Right lobe of liver (tissue), 6 donors: ENCODE results near the gene ZDHHC14. TPM values are rescaled to one million over a fixed set of nuclear protein-coding genes. Genes with fewer than 3 reads are reported as not detected.

Experiments used
- ATAC-seq, 4 donors: fragments of 200-7000 bp; cut with Tn5 transposase; one replicate each; pipeline ENCODE4 v1.9.1; 2020; ENCODE audit warnings: mild to moderate bottlenecking in 4 of 4, moderate library complexity in 4 of 4
- DNase-seq, 3 donors: peaks; one replicate each; pipeline ENCODE4 v3.0.0-alpha.2; 2020
- H3K27ac ChIP-seq, 3 donors: fragments of 200-600 bp; one replicate each; pipeline ENCODE4 v1.8.0; 2022
- H3K27me3 ChIP-seq, 2 donors: fragments of 200-600 bp; one replicate each; pipeline ENCODE4 v1.8.0; 2022
- H3K36me3 ChIP-seq, 4 donors: fragments of 200-600 bp; sonication (generic) in 1 of 4; one replicate each; pipeline versions ENCODE4 v1.5.1 to v1.8.0; 2017 to 2022; ENCODE audit warnings: control low read depth in 1 of 4
- H3K4me1 ChIP-seq, 4 donors: fragments of 200-600 bp; sonication (generic) in 1 of 4; one replicate each; pipeline versions ENCODE4 v1.5.1 to v1.8.0; 2017 to 2022; ENCODE audit warnings: control low read depth in 1 of 4
- H3K4me3 ChIP-seq, 3 donors: fragments of 200-600 bp; one replicate each; pipeline ENCODE4 v1.8.0; 2022
- H3K9me3 ChIP-seq, 4 donors: fragments of 200-600 bp; sonication (generic) in 1 of 4; one replicate each; pipeline versions ENCODE4 v1.5.1 to v1.8.0; 2017 to 2022; ENCODE audit warnings: control low read depth in 1 of 4
- POLR2A ChIP-seq: fragments of 450-650 bp; IDR thresholded peaks from one replicate; pipeline ENCODE4 v1.6.1; 2017; ENCODE audit warnings: antibody characterized with exemption, mild to moderate bottlenecking
- WGBS: methylation state at CpG from one replicate; pipeline ENCODE4 v1.1.6; 2018; ENCODE audit warnings: low coverage, low lambda C conversion rate; ENCODE audit not compliant: insufficient coverage; ENCODE audit errors: missing lambda C conversion rate; 5-methylcytosine and 5-hydroxymethylcytosine counted together
- intact Hi-C, 2 donors: fragments of 100-400 bp; cut with DNase I; formaldehyde crosslinking; loops; one replicate each; pipeline versions ENCODE4 v1.11.2 to v1.14.1; 2022
- total RNA-seq, 6 experiments: library from RNA; depleted of rRNA in 2 of 6; stranded (reverse); fragments of >200 nt in 2 of 6; fragmentation: NEBNext Ultra II Directional in 3 of 6; extraction: Animal tissue kit (Norgen Biotek cat#: 25700) in 3 of 6; gene quantifications; one replicate each; pipeline versions ENCODE4 v1.1.0 to v1.2.4, GENCODE V29; 2016 to 2023
- TF ChIP-seq, protein P1 (sequence below), 4 donors: fragments of 200-600 bp in 3 of 4; fragments of 450-650 bp in 1 of 4; IDR thresholded peaks; one replicate each; pipeline versions ENCODE4 v1.5.1 to v1.8.0; 2016 to 2022; ENCODE audit warnings: antibody characterized with exemption in 4 of 4, mild to moderate bottlenecking in 2 of 4
- donor health status: DM: no; HTN: yes; CAD: no.
- donor health status: DM: no; HTN: no; CAD: no.
- donor health status: DM: no; HTN: no; CAD: no.
- donor health status: DM: no; HTN: yes; CAD: no.
- donor health status: DM: no; HTN: yes; CAD: no.

ZDHHC14 gene
- total RNA-seq, 6 experiments from 2014 or later: 7.3 to 13.0 (median 10.3) TPM

DNA sequence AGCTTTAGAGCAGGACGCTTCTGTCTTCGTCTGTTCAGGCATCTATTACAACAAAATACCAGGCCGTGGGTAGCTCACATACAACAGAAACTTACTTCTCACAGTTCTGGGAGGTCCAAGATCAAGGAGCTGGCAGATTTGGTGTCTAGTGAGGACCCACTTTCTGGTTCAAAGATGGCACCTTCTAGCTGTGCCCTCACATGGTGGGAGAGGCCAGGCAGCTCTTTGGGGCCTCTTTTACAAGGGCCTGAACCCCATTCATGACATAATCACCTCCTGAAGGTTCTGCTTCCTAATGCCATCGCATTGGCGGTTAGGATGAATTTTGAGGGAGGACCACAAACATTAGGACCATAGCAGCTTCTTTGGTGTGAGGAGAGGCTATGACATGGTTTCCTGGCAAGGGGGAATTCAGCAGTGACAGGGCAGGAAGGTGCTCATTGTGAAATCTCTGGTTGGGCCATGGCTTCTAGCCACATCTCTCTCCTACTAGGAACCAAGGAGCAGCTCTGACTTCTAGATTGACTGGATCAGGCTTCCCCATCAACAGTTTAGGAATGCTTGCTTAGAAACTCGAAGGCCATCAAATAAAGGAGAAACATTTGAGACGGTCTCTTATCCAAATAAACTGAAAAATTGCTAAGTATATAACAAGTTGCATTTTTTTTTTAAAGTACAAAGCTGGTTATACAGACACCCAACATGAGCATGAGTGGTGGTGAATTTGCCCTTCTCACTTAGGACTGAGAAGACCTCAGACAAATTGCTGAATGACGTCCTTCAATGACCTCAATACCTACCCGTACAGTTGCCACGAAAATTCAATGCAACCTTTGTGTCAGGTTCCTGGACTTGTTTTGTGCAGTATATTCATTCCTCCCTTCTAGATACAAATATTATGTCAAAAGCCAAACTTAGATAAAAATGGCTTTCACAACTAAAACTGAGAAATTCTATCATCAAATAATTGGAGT, 140.7 kb downstream of the ZDHHC14 start:
- WGBS: 83% methylated on average over 4 of the region's 10 CpGs
- DNase-seq: peak in 1 of 3 donors; percentile 62
- H3K9me3 ChIP-seq: no peaks in the 10 kb centered on the region
- peak; percentile 62 to 85 (median 75) for ATAC-seq
- intact Hi-C loops: no loop called here
- no peak for TF ChIP-seq POLR2A
- TF ChIP-seq, protein P1, sequence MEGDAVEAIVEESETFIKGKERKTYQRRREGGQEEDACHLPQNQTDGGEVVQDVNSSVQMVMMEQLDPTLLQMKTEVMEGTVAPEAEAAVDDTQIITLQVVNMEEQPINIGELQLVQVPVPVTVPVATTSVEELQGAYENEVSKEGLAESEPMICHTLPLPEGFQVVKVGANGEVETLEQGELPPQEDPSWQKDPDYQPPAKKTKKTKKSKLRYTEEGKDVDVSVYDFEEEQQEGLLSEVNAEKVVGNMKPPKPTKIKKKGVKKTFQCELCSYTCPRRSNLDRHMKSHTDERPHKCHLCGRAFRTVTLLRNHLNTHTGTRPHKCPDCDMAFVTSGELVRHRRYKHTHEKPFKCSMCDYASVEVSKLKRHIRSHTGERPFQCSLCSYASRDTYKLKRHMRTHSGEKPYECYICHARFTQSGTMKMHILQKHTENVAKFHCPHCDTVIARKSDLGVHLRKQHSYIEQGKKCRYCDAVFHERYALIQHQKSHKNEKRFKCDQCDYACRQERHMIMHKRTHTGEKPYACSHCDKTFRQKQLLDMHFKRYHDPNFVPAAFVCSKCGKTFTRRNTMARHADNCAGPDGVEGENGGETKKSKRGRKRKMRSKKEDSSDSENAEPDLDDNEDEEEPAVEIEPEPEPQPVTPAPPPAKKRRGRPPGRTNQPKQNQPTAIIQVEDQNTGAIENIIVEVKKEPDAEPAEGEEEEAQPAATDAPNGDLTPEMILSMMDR (IDR thresholded peaks at IDR 0.05): no peak
- H3K4me1 ChIP-seq: peaks cover 0 to 16% (median 8%) of the 10 kb centered on the region in 4 donors
- no peaks in the 10 kb centered on the region for H3K27me3 ChIP-seq
- no peak overlapping the region for H3K27ac ChIP-seq
- H3K36me3 ChIP-seq: no peaks in the 10 kb centered on the region
- H3K4me3 ChIP-seq: no peak overlapping the region

DNA sequence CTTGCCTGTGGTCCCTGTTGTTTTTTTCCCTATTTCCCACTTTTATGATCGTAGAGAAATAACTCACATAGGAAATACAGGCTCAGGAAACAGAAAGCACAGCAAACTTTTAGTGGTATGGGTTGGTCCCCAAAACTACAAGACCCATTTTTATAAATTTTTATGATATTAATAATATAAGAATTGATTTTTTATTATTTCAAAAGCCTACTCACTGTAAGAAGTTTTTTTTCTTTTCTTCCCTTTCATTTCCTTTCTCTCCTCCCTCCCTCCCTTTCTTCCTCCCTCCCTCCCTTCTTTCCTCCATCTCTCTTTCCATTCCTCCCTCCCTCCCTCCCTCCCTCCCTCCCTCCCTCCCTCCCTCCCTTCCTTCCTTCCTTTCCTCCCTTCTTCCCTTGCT, 141.5 kb downstream of the ZDHHC14 start:
- H3K27ac ChIP-seq: no peak overlapping the region
- H3K4me3 ChIP-seq: no peak overlapping the region
- TF ChIP-seq POLR2A: no peak
- H3K27me3 ChIP-seq: no peaks in the 10 kb centered on the region
- ATAC-seq (no peak), DNase-seq (no peak)
- 100% methylated on average over 1 of the region's 1 CpG for WGBS
- no peaks in the 10 kb centered on the region for H3K36me3 ChIP-seq
- H3K4me1 ChIP-seq: peaks cover 0 to 24% (median 9%) of the 10 kb centered on the region in 4 donors
- intact Hi-C loops: no loop called here
- no peaks in the 10 kb centered on the region for H3K9me3 ChIP-seq

DNA sequence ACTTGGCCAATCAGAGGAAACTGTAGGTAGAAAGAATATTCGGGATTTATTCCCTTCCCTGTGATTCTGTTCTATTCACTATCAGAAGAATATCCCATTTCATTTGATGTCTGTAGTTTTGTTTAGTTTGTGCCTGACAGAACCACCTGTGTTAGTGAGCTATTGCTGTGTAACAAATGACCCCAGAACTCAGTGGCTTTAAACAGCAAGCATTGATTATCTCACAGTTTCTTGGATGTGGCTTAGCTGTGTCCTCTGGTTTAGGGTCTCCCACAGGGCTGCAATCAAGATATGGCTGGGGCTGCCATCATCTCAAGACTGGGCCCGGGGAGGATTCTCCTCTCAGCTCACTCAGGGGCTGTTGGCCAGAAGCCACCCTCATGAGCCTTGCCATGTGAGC, 143.7 kb downstream of the ZDHHC14 start:
- H3K27me3 ChIP-seq: no peaks in the 10 kb centered on the region
- 100% methylated on average over 1 of the region's 2 CpGs for WGBS
- H3K36me3 ChIP-seq: no peaks in the 10 kb centered on the region
- H3K4me3 ChIP-seq: no peak overlapping the region
- no peak for DNase-seq
- intact Hi-C loops: no loop called here
- no peak for ATAC-seq
- no peaks in the 10 kb centered on the region for H3K9me3 ChIP-seq
- TF ChIP-seq, protein P1 (IDR thresholded peaks at IDR 0.05): no peak
- no peak for TF ChIP-seq POLR2A
- H3K4me1 ChIP-seq: peaks cover 0 to 40% (median 16%) of the 10 kb centered on the region in 4 donors
- H3K27ac ChIP-seq: no peak overlapping the region

DNA sequence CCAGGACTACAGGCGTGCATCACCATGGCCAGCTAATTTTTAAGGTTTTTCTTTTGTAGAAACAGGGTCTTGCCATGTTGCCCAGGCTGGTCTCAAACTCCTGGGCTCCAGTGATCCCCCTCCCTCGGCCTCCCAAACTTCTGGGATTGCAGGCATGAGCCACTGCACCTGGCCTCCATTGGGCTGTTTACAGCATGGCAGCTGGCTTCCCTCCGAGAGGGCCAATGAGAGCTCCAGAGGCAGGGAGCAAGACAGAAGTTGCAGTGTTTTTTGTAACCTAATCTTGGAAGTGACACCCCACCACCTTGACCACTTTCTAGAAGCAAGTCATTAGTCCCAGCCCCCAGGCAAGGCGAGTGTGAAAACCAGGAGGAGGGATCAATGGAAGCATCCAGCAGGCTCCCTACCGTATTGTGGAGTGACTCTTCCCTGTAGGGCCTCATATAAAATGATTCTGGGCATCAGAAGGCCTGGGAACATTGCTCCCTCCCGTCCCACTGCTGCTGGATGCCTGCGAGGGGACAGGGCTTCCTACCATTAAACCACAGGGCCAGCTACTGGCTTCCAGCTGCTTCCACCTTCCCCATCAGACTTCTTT, 144.4 kb downstream of the ZDHHC14 start:
- no peaks in the 10 kb centered on the region for H3K36me3 ChIP-seq
- 88% methylated on average over 4 of the region's 7 CpGs for WGBS
- H3K27ac ChIP-seq: peak overlapping the region in 2 of 3 donors; percentile 41 to 72
- intact Hi-C loops: no loop called here
- DNase-seq (no peak), ATAC-seq (no peak)
- H3K27me3 ChIP-seq: no peaks in the 10 kb centered on the region
- H3K4me1 ChIP-seq: peaks cover 0 to 47% (median 18%) of the 10 kb centered on the region in 4 donors
- no peaks in the 10 kb centered on the region for H3K9me3 ChIP-seq
- no peak overlapping the region for H3K4me3 ChIP-seq
- no peak for TF ChIP-seq POLR2A
- TF ChIP-seq, protein P1 (IDR thresholded peaks at IDR 0.05): no peak
